ENCODE data around the gene ADAMTS6. TPM values are rescaled to one million over a fixed set of nuclear protein-coding genes. Genes with fewer than 3 reads are reported as not detected.

The ADAMTS6 gene
- total RNA-seq, 1 donor from 2014 or later, result 52.2 TPM

DNA sequence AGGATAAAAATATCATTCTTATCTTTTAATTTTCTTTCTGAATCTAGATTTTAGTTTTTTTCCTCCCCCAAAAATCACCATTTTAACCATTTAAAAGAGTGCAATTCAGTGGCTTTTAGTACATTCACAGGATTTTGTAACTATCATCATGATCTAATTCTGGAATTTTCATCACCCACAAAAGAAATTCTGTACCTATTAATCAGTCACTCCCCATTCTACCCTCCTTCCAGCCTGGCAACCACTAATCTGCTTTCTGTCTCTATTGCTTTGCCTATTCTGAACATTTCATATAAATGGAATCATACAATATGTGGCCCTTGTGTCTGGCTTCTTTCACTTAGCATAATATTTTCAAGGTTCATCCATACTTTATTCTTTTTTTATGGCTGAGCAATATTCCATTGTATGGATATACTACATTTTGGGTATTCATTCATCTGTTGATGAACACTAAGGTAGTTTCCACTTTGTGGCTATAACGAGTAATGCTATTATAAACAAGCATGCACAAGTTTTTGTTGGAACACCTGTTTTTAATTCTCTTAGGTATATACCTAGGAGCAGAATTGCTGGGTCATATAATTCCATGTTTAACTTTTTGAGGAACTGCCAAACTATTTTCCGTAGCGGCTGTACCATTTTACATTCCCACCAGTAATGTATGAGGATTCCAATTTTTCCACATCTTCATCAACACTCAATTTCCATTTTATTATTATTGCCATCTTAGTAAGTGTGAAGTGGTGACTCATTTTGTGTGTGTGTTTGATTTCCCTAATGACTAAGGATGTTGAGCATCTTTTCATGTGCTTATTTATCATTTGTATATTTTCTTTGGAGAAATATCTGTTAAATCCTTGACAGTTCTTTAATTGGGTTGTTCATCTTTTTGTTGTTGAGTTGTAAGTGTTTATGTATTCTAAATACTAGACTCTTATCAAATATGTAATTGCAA is 372.7 kb downstream of the ADAMTS6 start:
- no peak for DNase-seq (ENCODE audit: low read depth in 2 of 2)

DNA sequence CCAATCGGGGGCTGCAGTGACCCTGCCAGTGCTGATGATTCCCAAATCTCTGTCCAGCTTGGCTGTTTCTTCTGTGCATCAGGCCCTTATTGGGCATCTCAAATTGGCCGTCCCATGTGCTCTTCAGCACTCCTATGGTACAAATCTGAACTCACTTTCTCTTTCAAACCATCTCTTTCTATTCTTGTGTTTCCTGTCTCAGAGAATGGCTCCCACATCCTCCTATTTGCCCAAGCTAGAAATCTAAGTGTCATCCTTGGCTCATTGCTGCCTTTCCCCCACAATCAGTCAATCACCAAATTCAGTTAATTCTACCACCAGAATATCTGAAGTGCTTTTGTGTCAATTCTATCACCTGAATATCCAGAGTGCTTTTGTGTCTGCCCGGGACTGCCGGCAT is 376.4 kb downstream of the ADAMTS6 start:
- DNase-seq (ENCODE audit: low read depth in 2 of 2), result no peak

DNA sequence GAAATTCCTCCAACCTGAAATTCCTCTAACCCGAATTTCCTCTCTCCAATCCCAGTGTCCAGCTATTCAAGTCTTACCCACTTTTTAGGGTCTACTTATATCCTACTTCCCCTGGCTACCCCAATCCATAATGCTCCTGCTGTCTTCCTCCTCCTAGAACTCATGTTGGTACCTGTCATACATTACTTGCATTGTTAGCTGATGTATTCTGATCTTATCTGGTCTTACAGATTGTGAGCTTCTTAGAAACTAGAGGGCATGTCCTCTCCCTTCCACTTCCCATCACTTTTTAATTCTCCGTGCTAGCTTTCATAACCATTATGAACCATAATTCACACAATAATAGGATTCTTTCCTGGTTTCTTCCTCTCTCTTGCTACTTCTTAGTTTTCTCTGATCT is 376.9 kb downstream of the ADAMTS6 start:
- DNase-seq (ENCODE audit: low read depth in 2 of 2), result no peak

DNA sequence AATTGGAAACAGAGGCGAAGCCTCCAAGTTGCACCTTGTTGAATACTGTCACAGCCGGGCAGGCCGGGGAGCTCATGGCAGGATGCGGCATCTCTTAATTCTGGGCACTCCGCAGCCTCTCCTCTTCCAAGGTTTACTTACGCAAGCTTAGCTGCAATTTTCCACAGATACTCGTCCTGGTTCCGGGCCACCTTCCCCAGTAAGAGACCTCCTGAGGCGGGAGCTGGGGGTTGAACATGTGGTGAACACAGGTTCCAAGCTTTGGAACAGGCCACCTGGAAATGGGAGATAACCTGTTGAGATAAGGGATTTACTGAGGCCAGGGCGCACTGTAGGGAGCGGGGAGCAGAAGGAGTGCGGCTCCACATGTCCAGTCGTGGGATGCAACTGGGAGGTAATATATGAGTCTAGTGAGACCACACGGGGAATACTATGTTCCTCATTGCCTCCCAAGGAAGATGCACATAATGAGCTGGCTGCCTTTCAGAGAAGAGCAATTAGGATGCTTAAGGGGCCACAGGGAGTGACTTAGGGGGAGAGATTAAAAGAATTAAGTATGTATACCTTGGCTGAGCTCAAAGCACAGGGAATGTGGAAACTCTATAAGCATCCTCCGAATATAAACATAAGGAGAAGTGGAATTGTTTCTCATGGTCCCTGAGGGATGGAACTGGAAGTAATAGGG is 377.8 kb downstream of the ADAMTS6 start:
- DNase-seq (ENCODE audit: low read depth in 2 of 2), result no peak

DNA sequence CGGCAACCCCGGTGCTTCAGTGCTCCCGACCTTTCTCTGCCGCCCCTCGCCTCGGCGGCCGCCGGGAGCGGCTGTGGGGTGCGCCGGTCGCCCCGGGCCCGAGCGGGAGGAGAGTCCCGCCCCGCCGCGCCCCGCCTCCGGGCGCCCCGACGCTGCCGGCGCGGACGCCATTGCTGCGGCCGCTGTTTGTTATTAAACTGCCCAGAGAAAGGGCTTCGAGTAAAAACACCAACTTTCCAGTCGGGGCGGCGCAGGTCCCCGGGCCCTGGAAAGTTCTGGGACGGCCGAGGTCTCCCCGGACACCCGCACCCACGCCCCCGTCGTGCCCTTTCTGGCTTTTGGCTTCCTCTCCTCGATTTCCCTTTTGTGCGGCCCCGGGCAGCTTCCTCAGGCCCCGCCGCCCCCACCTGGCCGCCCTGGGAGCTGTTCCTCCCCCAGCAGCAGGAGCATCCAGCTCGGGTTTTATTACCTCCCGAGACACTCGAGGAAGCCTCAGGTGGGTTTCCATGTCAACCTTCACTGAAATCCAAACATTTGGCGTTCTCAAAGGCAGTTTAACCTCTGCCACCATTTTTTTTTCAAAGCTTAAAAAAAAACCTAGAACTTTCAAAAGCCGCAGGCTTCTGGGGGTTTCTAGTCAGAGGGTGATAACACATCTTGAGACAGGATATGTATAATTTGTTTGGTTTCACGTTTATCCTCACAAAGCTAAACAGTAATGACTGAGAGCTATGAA is 378.6 kb downstream of the ADAMTS6 start:
- DNase-seq (ENCODE audit: low read depth in 2 of 2), result peak; percentile 71 to 77

DNA sequence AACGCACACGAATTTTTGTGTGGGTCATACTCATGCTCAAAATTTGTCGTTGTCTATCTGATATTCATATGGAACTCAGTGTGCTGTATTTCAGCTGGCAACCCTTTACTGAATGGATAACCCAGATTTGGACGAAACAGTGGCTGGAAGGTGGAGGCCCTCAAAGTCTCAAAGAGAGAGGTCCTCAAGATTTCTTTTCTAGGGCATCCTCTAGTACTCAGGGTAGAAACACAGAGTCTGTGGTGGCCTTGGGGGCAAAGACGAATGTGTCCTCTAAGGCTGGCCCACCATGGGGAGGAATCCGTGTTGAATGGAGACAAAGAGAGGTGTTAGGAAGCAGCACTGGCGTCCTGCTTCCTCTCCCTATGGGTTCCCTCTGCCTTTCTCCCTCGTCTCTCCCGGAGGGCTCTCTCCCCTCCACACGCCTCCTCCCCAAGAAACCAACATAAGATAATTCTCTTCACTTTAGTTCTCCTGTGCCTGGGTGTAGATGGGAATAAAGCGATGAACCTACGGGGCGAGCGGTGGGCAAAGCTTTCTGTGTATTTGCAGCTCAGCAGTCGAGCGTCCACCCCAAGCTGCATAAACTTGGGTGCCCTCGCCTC is 379.2 kb downstream of the ADAMTS6 start:
- no peak for DNase-seq (ENCODE audit: low read depth in 2 of 2)

DNA sequence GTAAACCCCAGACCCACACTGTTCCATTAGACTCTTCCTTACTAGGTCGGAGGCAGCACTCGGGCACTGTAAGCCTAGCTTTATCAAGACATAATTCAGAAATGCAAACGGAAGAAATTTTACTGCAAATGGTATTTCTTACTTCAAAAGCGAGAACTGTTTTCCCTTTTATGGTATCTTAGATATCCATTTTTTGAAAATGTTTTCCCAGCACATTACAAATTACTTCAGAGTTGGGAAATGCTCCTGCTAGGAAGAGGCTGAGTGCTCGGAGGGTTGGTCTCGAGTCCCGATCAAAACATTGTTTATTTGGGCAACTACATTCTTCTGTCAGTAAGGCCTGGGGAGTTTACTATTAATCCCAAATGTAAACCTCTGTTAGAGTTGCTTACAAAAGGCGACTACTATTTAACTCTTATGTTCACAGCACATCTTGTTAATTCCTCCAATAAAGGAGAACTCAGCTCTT is 380.1 kb downstream of the ADAMTS6 start:
- no peak for DNase-seq (ENCODE audit: low read depth in 2 of 2)

DNA sequence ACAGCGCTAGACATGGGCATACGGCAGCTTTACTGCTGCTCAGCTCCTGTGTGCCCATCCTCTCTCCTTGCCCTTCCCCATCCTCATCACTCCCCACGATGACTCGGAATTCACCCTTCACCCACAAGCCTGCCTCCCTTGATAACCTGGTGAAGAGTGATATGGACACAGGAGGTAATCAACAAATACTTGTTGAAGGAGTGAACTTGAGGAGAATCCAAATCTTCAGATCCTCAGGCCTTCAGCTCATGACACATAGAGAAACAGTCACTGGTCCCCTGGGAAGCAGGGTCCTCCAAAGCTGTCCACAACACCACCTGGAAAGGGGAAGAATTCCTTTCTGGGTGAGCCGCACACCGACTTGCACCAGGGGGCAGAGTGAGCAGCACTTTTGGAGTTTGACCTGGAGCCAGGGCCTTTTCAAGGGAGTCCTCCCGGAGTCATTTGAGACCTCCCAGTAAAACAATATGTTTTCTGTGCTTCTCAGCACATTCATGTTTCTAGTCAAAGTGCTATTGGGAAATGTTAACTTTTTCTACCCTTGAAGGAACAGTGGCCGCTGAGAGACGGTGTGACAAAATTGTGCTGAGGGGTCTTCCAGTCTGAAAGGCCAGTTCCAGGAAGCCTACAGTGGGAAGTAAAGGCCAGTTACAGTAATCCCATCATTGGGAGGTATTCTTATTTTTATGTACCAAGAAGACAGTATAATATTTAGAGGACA is 380.6 kb downstream of the ADAMTS6 start:
- DNase-seq (ENCODE audit: low read depth in 2 of 2), result peak; percentile 80 to 83

Other genes starting within 250 kb of the ADAMTS6 start
- gene CENPK, start 81.2 kb upstream of the ADAMTS6 start, total RNA-seq, result 6.3 and 10.5 TPM in 2 replicates
- gene PPWD1, start 81.4 kb upstream of the ADAMTS6 start, total RNA-seq, result 23.1 and 39.3 TPM in 2 replicates
- 19.2 and 28.8 TPM in 2 replicates for gene TRIM23, start 142.4 kb upstream of the ADAMTS6 start, total RNA-seq
- 2.6 and 3.6 TPM in 2 replicates for gene SHLD3, start 143.1 kb upstream of the ADAMTS6 start, total RNA-seq
- gene TRAPPC13, start 143.1 kb upstream of the ADAMTS6 start, total RNA-seq, result 20.3 and 25.2 TPM in 2 replicates
- 9.3 and 9.4 TPM in 2 replicates for gene SGTB, start 240.2 kb upstream of the ADAMTS6 start, total RNA-seq
- gene NLN, start 240.3 kb upstream of the ADAMTS6 start, total RNA-seq, result 21.0 and 22.7 TPM in 2 replicates

All from lung microvascular endothelial cell (primary cell).